ENCODE data around the gene PALMD.

Gene PALMD

DNA sequence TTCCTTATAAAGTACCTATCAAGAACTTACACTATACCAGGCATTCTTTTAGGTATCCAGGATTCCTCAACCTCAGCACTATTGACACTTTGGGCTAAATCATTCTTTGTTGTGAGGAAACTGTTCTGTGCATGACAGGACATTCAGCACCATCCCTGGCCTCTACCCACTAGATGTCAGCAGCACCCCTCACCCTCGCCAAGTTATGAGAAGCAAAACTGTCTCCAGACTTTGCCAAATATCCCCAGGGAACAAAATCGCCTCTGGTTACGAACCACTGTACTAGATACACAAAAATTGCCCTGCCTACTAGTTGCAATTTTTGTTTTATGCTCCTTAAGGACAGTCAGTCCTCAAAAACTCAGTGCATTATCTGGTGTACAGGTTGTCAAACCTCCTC is 35.7 kb downstream of the PALMD start:
- no peaks in the 10 kb centered on the region for H3K36me3 ChIP-seq (ENCODE audit: control insufficient read depth, insufficient read depth, low read length)
- no peaks in the 10 kb centered on the region for H3K9me3 ChIP-seq (ENCODE audit: control insufficient read depth, low read length)
- no peak overlapping the region for H3K27ac ChIP-seq (ENCODE audit: insufficient read depth, low read length, poor library complexity, severe bottlenecking)
- no peak overlapping the region for H3K4me3 ChIP-seq (ENCODE audit: insufficient read depth, low read depth, low read length, poor library complexity, severe bottlenecking)
- no peaks in the 10 kb centered on the region for H3K27me3 ChIP-seq (replicated peaks; ENCODE audit: control insufficient read depth, insufficient read depth, low read length, poor library complexity, severe bottlenecking)
- DNase-seq, result no peak
- H3K4me1 ChIP-seq (ENCODE audit: control insufficient read depth, insufficient read depth, low read length, poor library complexity, severe bottlenecking), result no peaks in the 10 kb centered on the region

DNA sequence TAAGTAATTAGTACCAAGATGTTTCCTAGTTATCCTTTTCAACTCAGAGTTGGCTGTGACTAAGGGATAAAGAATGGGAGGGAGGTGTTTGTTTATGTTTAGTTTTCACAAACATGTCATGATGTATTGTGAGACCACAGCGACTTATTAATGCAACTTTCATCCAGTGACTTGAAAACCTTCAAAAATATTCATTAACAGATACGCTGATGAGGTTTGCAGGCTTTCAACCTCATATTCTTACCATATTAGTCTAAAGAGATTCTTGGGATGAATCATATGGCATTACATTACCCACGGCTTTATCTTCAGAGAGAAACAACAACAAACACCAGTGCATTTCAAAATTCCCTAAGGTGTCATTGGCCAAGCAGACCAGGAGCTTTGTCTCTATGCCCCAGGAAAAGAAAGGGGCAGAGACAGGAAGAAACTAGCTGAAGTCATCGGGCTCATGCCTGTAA is 36.4 kb downstream of the PALMD start:
- Histone ChIP-seq H3K36me3 (ENCODE audit: control insufficient read depth, insufficient read depth, low read length) (no peaks in the 10 kb centered on the region), H3K27ac (ENCODE audit: insufficient read depth, low read length, poor library complexity, severe bottlenecking) (no peak overlapping the region), H3K9me3 (ENCODE audit: control insufficient read depth, low read length) (no peaks in the 10 kb centered on the region), H3K27me3 (replicated peaks; ENCODE audit: control insufficient read depth, insufficient read depth, low read length, poor library complexity, severe bottlenecking) (no peaks in the 10 kb centered on the region), H3K4me1 (ENCODE audit: control insufficient read depth, insufficient read depth, low read length, poor library complexity, severe bottlenecking) (no peaks in the 10 kb centered on the region), H3K4me3 (ENCODE audit: insufficient read depth, low read depth, low read length, poor library complexity, severe bottlenecking) (no peak overlapping the region)
- DNase-seq, result no peak

DNA sequence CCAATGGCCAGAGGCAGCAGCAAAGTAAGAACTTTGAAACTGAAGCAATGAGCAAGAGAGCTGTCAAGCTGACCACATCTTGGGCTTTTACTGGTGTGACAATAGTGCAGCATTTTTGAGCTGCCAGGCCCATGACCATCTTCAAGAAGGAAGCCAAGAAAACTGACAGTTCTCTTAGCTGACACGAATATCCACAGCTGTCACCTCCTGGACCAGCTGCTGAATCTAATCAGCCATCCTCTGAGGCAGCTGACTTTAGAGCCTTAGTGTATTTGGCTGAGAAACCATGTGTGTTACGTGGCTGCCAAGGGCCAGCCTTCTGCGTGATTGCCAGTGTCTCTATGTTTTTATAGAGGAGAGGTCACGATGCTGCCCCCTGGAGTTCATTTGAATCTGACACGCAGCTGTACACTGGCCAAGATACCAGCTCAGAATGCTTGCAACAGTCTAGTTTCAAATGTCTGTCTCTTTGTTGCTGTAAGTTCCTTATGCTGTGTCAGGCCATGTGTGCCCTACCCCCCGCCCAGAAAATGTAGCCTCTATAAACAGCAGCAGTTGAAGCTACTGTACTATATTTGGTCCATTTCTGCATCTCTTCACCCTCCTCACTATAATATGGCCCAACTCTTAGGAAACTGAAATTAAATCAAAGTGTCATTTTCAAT is 39.7 kb downstream of the PALMD start:
- Histone ChIP-seq H3K27ac (ENCODE audit: insufficient read depth, low read length, poor library complexity, severe bottlenecking) (no peak overlapping the region), H3K9me3 (ENCODE audit: control insufficient read depth, low read length) (no peaks in the 10 kb centered on the region), H3K4me1 (ENCODE audit: control insufficient read depth, insufficient read depth, low read length, poor library complexity, severe bottlenecking) (no peaks in the 10 kb centered on the region), H3K36me3 (ENCODE audit: control insufficient read depth, insufficient read depth, low read length) (no peaks in the 10 kb centered on the region), H3K4me3 (ENCODE audit: insufficient read depth, low read depth, low read length, poor library complexity, severe bottlenecking) (no peak overlapping the region), H3K27me3 (replicated peaks; ENCODE audit: control insufficient read depth, insufficient read depth, low read length, poor library complexity, severe bottlenecking) (no peaks in the 10 kb centered on the region)
- no peak for DNase-seq

DNA sequence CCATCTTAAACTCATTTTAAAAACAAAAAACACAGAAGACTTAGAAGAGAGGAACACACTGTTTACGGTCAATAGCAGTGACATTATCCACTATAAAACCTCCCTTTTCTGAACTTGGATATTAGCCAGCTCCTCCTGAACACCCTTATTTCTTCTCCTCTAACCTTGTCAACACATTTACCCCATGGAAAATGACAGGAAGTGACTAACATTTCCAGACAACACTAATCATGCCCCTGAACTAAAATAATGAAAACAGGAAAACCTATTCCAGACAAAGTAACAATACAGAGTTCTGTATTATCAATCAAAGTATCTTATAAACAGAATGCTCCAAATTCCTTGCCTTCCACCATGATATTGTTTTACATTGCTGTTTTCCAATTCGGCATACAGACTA is 45.3 kb downstream of the PALMD start:
- H3K4me1 ChIP-seq (ENCODE audit: control insufficient read depth, insufficient read depth, low read length, poor library complexity, severe bottlenecking), result no peaks in the 10 kb centered on the region
- DNase-seq, result no peak
- no peaks in the 10 kb centered on the region for H3K36me3 ChIP-seq (ENCODE audit: control insufficient read depth, insufficient read depth, low read length)
- H3K9me3 ChIP-seq (ENCODE audit: control insufficient read depth, low read length), result no peaks in the 10 kb centered on the region
- no peak overlapping the region for H3K4me3 ChIP-seq (ENCODE audit: insufficient read depth, low read depth, low read length, poor library complexity, severe bottlenecking)
- H3K27me3 ChIP-seq (replicated peaks; ENCODE audit: control insufficient read depth, insufficient read depth, low read length, poor library complexity, severe bottlenecking), result no peaks in the 10 kb centered on the region
- H3K27ac ChIP-seq (ENCODE audit: insufficient read depth, low read length, poor library complexity, severe bottlenecking), result no peak overlapping the region

DNA sequence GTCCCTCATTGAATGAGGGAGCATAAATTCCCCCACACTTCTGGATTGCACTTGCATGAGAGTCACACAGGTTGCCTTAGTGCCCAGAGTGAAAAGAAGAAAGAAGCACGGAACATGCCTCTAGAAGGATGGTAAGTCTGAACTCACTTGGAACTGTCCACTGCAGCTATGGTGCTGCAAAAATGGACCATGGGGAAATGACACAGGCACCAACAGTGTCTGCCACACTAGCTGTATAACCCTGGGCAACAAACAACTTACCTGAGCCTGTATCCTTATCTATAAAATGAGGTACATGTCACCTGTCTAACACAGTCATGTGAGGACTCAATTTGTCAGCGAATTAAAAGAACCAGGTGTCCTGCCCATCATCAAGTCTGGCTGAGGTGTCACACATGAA is 50.7 kb downstream of the PALMD start:
- Histone ChIP-seq H3K9me3 (ENCODE audit: control insufficient read depth, low read length) (no peaks in the 10 kb centered on the region), H3K27me3 (replicated peaks; ENCODE audit: control insufficient read depth, insufficient read depth, low read length, poor library complexity, severe bottlenecking) (no peaks in the 10 kb centered on the region), H3K27ac (ENCODE audit: insufficient read depth, low read length, poor library complexity, severe bottlenecking) (no peak overlapping the region)

DNA sequence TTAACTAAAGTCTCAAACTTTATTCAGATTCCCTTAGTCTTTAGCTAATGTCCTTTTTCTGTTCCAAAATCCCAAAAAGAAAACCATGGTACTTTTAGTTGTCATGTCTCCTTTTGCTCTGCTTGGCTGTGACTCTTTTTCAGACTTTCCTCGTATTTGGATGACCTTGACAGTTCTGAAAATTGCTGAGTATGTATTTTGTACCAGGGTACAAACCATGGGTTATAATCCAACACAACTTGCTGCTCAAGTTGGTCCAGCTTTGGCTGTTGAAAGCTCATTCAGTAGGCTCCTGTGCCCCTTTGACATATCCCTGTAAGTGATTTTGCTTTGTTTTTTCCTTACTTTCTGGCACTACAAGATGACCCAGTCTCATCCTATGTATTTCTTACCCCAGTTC is 51.7 kb downstream of the PALMD start:
- DNase-seq, result no peak
- Histone ChIP-seq H3K9me3 (ENCODE audit: control insufficient read depth, low read length) (no peaks in the 10 kb centered on the region), H3K27ac (ENCODE audit: insufficient read depth, low read length, poor library complexity, severe bottlenecking) (no peak overlapping the region), H3K36me3 (ENCODE audit: control insufficient read depth, insufficient read depth, low read length) (no peaks in the 10 kb centered on the region), H3K27me3 (replicated peaks; ENCODE audit: control insufficient read depth, insufficient read depth, low read length, poor library complexity, severe bottlenecking) (no peaks in the 10 kb centered on the region), H3K4me1 (ENCODE audit: control insufficient read depth, insufficient read depth, low read length, poor library complexity, severe bottlenecking) (no peaks in the 10 kb centered on the region), H3K4me3 (ENCODE audit: insufficient read depth, low read depth, low read length, poor library complexity, severe bottlenecking) (no peak overlapping the region)

More for the DNA sequence above, 50.7 kb downstream of the PALMD start:
- Histone ChIP-seq H3K4me3 (ENCODE audit: insufficient read depth, low read depth, low read length, poor library complexity, severe bottlenecking) (no peak overlapping the region), H3K36me3 (ENCODE audit: control insufficient read depth, insufficient read depth, low read length) (no peaks in the 10 kb centered on the region), H3K4me1 (ENCODE audit: control insufficient read depth, insufficient read depth, low read length, poor library complexity, severe bottlenecking) (no peaks in the 10 kb centered on the region)
- DNase-seq, result no peak

DNA sequence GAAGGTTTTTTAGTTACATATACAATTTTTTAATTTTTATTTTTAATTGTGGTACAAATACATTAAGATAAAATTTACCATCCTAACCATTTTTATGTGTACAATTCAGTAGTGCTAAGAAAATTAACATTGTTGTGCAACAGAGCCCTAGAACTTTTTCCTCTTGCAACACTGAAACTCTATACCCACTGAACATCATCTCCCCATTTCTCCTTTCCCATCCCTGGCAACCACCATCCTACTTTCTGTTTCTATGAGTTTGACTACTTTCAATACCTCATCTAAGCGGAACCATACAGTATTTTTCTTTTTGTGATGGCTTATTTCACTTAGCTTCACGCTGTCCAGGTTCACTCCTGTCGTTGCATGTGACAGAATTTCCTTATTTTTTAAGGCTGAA is 54.1 kb downstream of the PALMD start:
- H3K4me1 ChIP-seq (ENCODE audit: control insufficient read depth, insufficient read depth, low read length, poor library complexity, severe bottlenecking), result peaks cover 6% of the 10 kb centered on the region
- no peak for DNase-seq
- H3K27me3 ChIP-seq (replicated peaks; ENCODE audit: control insufficient read depth, insufficient read depth, low read length, poor library complexity, severe bottlenecking), result no peaks in the 10 kb centered on the region
- H3K27ac ChIP-seq (ENCODE audit: insufficient read depth, low read length, poor library complexity, severe bottlenecking), result no peak overlapping the region
- H3K36me3 ChIP-seq (ENCODE audit: control insufficient read depth, insufficient read depth, low read length), result no peaks in the 10 kb centered on the region
- H3K9me3 ChIP-seq (ENCODE audit: control insufficient read depth, low read length), result no peaks in the 10 kb centered on the region
- no peak overlapping the region for H3K4me3 ChIP-seq (ENCODE audit: insufficient read depth, low read depth, low read length, poor library complexity, severe bottlenecking)

DNA sequence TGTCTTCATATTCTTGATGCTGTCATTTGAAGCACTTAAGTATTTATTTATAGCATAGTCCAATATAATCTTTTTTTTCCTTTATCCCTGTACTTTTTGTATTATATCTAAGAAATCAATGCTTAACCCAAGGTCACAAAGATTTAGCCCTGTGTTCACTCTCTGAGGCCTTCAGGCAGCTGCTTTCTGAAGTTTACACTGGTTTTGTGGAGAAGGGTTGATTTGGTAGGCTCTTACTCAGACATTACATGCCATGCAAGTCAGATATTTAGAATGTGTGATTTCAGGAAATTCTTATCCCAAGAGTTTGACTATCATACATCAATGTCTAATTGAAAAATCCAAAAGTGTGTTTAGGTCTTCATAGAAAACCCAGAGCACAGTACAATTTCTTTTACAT is 56.3 kb downstream of the PALMD start:
- H3K4me1 ChIP-seq (ENCODE audit: control insufficient read depth, insufficient read depth, low read length, poor library complexity, severe bottlenecking), result peaks cover 6% of the 10 kb centered on the region
- DNase-seq, result no peak
- no peaks in the 10 kb centered on the region for H3K36me3 ChIP-seq (ENCODE audit: control insufficient read depth, insufficient read depth, low read length)
- no peak overlapping the region for H3K27ac ChIP-seq (ENCODE audit: insufficient read depth, low read length, poor library complexity, severe bottlenecking)
- H3K9me3 ChIP-seq (ENCODE audit: control insufficient read depth, low read length), result no peaks in the 10 kb centered on the region
- no peak overlapping the region for H3K4me3 ChIP-seq (ENCODE audit: insufficient read depth, low read depth, low read length, poor library complexity, severe bottlenecking)
- no peaks in the 10 kb centered on the region for H3K27me3 ChIP-seq (replicated peaks; ENCODE audit: control insufficient read depth, insufficient read depth, low read length, poor library complexity, severe bottlenecking)

DNA sequence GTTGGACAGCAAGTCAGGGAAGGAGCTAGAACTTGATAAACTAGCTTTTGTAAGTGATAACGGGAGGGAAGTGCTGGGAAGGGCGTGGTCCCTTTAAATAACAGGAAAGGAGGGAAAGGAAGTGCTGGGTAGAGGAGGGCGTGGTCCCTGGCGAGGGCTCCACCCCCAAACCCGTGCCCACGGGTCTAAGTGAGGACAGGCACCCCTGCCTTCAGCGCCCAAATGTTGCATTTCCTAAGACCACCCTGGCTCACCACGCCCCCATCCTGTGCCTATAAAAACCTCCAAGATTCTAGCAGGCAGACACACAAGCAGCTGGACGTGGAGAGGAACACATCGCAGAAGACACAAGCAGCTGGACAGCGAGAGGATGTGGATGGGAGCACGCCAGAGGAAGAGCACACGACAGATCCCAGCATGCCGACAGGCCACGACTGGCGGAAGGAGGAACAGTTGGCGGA is 58.5 kb downstream of the PALMD start:
- Histone ChIP-seq H3K4me3 (ENCODE audit: insufficient read depth, low read depth, low read length, poor library complexity, severe bottlenecking) (no peak overlapping the region), H3K27me3 (replicated peaks; ENCODE audit: control insufficient read depth, insufficient read depth, low read length, poor library complexity, severe bottlenecking) (no peaks in the 10 kb centered on the region), H3K27ac (ENCODE audit: insufficient read depth, low read length, poor library complexity, severe bottlenecking) (no peak overlapping the region), H3K36me3 (ENCODE audit: control insufficient read depth, insufficient read depth, low read length) (no peaks in the 10 kb centered on the region), H3K4me1 (ENCODE audit: control insufficient read depth, insufficient read depth, low read length, poor library complexity, severe bottlenecking) (peaks cover 6% of the 10 kb centered on the region), H3K9me3 (ENCODE audit: control insufficient read depth, low read length) (no peaks in the 10 kb centered on the region)
- no peak for DNase-seq

DNA sequence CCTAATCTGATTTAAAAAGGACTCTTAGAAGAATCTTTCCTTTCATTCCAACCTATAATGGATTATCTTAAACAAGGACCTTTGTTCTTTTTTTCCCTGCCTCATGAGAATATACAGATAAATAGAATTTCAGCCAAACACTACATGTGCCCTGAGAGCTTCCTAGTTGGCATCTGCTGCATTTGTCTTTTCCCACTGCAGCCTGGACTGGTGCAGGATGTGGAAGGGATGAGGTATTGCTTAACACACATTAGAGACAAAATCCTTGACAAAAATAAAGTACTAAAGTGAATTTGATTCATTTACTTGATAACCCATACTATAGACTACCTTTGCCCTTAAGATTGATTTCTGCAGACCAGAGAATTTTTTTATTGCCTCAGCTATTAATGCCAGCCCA is 59.5 kb downstream of the PALMD start:
- Histone ChIP-seq H3K9me3 (ENCODE audit: control insufficient read depth, low read length) (no peaks in the 10 kb centered on the region), H3K4me1 (ENCODE audit: control insufficient read depth, insufficient read depth, low read length, poor library complexity, severe bottlenecking) (peaks cover 6% of the 10 kb centered on the region), H3K4me3 (ENCODE audit: insufficient read depth, low read depth, low read length, poor library complexity, severe bottlenecking) (no peak overlapping the region), H3K27ac (ENCODE audit: insufficient read depth, low read length, poor library complexity, severe bottlenecking) (no peak overlapping the region), H3K36me3 (ENCODE audit: control insufficient read depth, insufficient read depth, low read length) (no peaks in the 10 kb centered on the region), H3K27me3 (replicated peaks; ENCODE audit: control insufficient read depth, insufficient read depth, low read length, poor library complexity, severe bottlenecking) (no peaks in the 10 kb centered on the region)
- no peak for DNase-seq

All from effector memory CD4-positive, alpha-beta T cell (primary cell).